Measurements from ENCODE around the gene KRT9. TPM values are rescaled to one million over a fixed set of nuclear protein-coding genes. Genes with fewer than 3 reads are reported as not detected.

Gene KRT9
- total and polyA plus RNA-seq, 9 donors, result 0.12 TPM; not detected in 8

- Histone ChIP-seq H3K4me1 (ENCODE audit: control insufficient read depth, insufficient read depth, low read length) (no peaks in the 10 kb centered on the region), H3K27ac (ENCODE audit: low read length) (no peak overlapping the region), H3K27me3 (ENCODE audit: control insufficient read depth, insufficient read depth, low read length) (peaks cover 4% of the 10 kb centered on the region), H3K9me3 (replicated peaks; ENCODE audit: control insufficient read depth, low read depth, low read length) (no peaks in the 10 kb centered on the region), H3K36me3 (ENCODE audit: control insufficient read depth, insufficient read depth, low read length) (no peaks in the 10 kb centered on the region), H3K4me3 (ENCODE audit: low read length) (no peak overlapping the region)
- WGBS (ENCODE audit: insufficient coverage), result 73% methylated on average over 1 of the region's 4 CpGs
- no peak for DNase-seq
These were observed 28.5 kb upstream of the KRT9 start for GRCh38 chr17:41600318-41600717.

GRCh38 chr17:41599680-41600079 is 27.8 kb upstream of the KRT9 start:
- H3K27me3 ChIP-seq (ENCODE audit: control insufficient read depth, insufficient read depth, low read length), result peaks cover 10% of the 10 kb centered on the region
- no peak for DNase-seq
- H3K4me1 ChIP-seq (ENCODE audit: control insufficient read depth, insufficient read depth, low read length), result no peaks in the 10 kb centered on the region
- no CpG with 5 or more reads among the region's 1 CpG for WGBS (ENCODE audit: insufficient coverage)
- H3K27ac ChIP-seq (ENCODE audit: low read length), result no peak overlapping the region
- H3K4me3 ChIP-seq (ENCODE audit: low read length), result no peak overlapping the region
- no peaks in the 10 kb centered on the region for H3K36me3 ChIP-seq (ENCODE audit: control insufficient read depth, insufficient read depth, low read length)
- no peaks in the 10 kb centered on the region for H3K9me3 ChIP-seq (replicated peaks; ENCODE audit: control insufficient read depth, low read depth, low read length)

- H3K27me3 ChIP-seq (ENCODE audit: control insufficient read depth, insufficient read depth, low read length), result peaks cover 11% of the 10 kb centered on the region
These were observed 23.7 kb upstream of the KRT9 start for GRCh38 chr17:41595585-41595984.

GRCh38 chr17:41594363-41594915 is 22.6 kb upstream of the KRT9 start:
- Histone ChIP-seq H3K9me3 (replicated peaks; ENCODE audit: control insufficient read depth, low read depth, low read length) (no peaks in the 10 kb centered on the region), H3K4me3 (ENCODE audit: low read length) (no peak overlapping the region), H3K36me3 (ENCODE audit: control insufficient read depth, insufficient read depth, low read length) (no peaks in the 10 kb centered on the region), H3K4me1 (ENCODE audit: control insufficient read depth, insufficient read depth, low read length) (peaks cover 6% of the 10 kb centered on the region), H3K27ac (ENCODE audit: low read length) (no peak overlapping the region), H3K27me3 (ENCODE audit: control insufficient read depth, insufficient read depth, low read length) (peaks cover 11% of the 10 kb centered on the region)
- WGBS (ENCODE audit: insufficient coverage), result 74% methylated on average over 3 of the region's 3 CpGs
- DNase-seq, result no peak

More at GRCh38 chr17:41595585-41595984, 23.7 kb upstream of the KRT9 start:
- 62% methylated on average over 5 of the region's 8 CpGs for WGBS (ENCODE audit: insufficient coverage)
- Histone ChIP-seq H3K4me3 (ENCODE audit: low read length) (no peak overlapping the region), H3K4me1 (ENCODE audit: control insufficient read depth, insufficient read depth, low read length) (peaks cover 6% of the 10 kb centered on the region), H3K9me3 (replicated peaks; ENCODE audit: control insufficient read depth, low read depth, low read length) (no peaks in the 10 kb centered on the region), H3K27ac (ENCODE audit: low read length) (no peak overlapping the region), H3K36me3 (ENCODE audit: control insufficient read depth, insufficient read depth, low read length) (no peaks in the 10 kb centered on the region)
- DNase-seq, result no peak

- DNase-seq, result no peak
- H3K4me3 ChIP-seq (ENCODE audit: low read length), result no peak overlapping the region
- peaks cover 6% of the 10 kb centered on the region for H3K4me1 ChIP-seq (ENCODE audit: control insufficient read depth, insufficient read depth, low read length)
- H3K36me3 ChIP-seq (ENCODE audit: control insufficient read depth, insufficient read depth, low read length), result no peaks in the 10 kb centered on the region
- no peak overlapping the region for H3K27ac ChIP-seq (ENCODE audit: low read length)
- WGBS (ENCODE audit: insufficient coverage), result 45% methylated on average over 2 of the region's 8 CpGs
- peaks cover 11% of the 10 kb centered on the region for H3K27me3 ChIP-seq (ENCODE audit: control insufficient read depth, insufficient read depth, low read length)
- no peaks in the 10 kb centered on the region for H3K9me3 ChIP-seq (replicated peaks; ENCODE audit: control insufficient read depth, low read depth, low read length)
These were observed 21.6 kb upstream of the KRT9 start for GRCh38 chr17:41593306-41593981.

- no peak for DNase-seq
- WGBS (ENCODE audit: insufficient coverage), result 75% methylated on average over 7 of the region's 12 CpGs
- H3K9me3 ChIP-seq (replicated peaks; ENCODE audit: control insufficient read depth, low read depth, low read length), result no peaks in the 10 kb centered on the region
- H3K4me1 ChIP-seq (ENCODE audit: control insufficient read depth, insufficient read depth, low read length), result peaks cover 6% of the 10 kb centered on the region
- peaks cover 11% of the 10 kb centered on the region for H3K27me3 ChIP-seq (ENCODE audit: control insufficient read depth, insufficient read depth, low read length)
- no peak overlapping the region for H3K4me3 ChIP-seq (ENCODE audit: low read length)
- no peak overlapping the region for H3K27ac ChIP-seq (ENCODE audit: low read length)
- no peaks in the 10 kb centered on the region for H3K36me3 ChIP-seq (ENCODE audit: control insufficient read depth, insufficient read depth, low read length)
These were observed 20.9 kb upstream of the KRT9 start for GRCh38 chr17:41592601-41593305.

- no peaks in the 10 kb centered on the region for H3K9me3 ChIP-seq (replicated peaks; ENCODE audit: control insufficient read depth, low read depth, low read length)
- peaks cover 6% of the 10 kb centered on the region for H3K4me1 ChIP-seq (ENCODE audit: control insufficient read depth, insufficient read depth, low read length)
- no peak overlapping the region for H3K4me3 ChIP-seq (ENCODE audit: low read length)
- H3K27me3 ChIP-seq (ENCODE audit: control insufficient read depth, insufficient read depth, low read length), result peaks cover 4% of the 10 kb centered on the region
- no peak for DNase-seq
- WGBS (ENCODE audit: insufficient coverage), result 60% methylated on average over 1 of the region's 3 CpGs
- no peaks in the 10 kb centered on the region for H3K36me3 ChIP-seq (ENCODE audit: control insufficient read depth, insufficient read depth, low read length)
- no peak overlapping the region for H3K27ac ChIP-seq (ENCODE audit: low read length)
These were observed 17.4 kb upstream of the KRT9 start for GRCh38 chr17:41589301-41589700.

- Histone ChIP-seq H3K27ac (ENCODE audit: low read length) (no peak overlapping the region), H3K9me3 (replicated peaks; ENCODE audit: control insufficient read depth, low read depth, low read length) (no peaks in the 10 kb centered on the region), H3K4me1 (ENCODE audit: control insufficient read depth, insufficient read depth, low read length) (peaks cover under 1% of the 10 kb centered on the region), H3K4me3 (ENCODE audit: low read length) (no peak overlapping the region), H3K27me3 (ENCODE audit: control insufficient read depth, insufficient read depth, low read length) (no peaks in the 10 kb centered on the region), H3K36me3 (ENCODE audit: control insufficient read depth, insufficient read depth, low read length) (no peaks in the 10 kb centered on the region)
- no peak for DNase-seq
- no CpG with 5 or more reads among the region's 8 CpGs for WGBS (ENCODE audit: insufficient coverage)
These were observed 16.4 kb upstream of the KRT9 start for GRCh38 chr17:41588126-41588810.

GRCh38 chr17:41586863-41587495 is 15.1 kb upstream of the KRT9 start, which contains the start of gene KRT14:
Gene KRT14, minus strand, starts transcription at chr17:41586895. Its CDS starts 61 bp downstream, at chr17:41586834.
- H3K27ac ChIP-seq (ENCODE audit: low read length), result no peak within 1 kb of the TSS
- no peaks in the 10 kb centered on the region for H3K4me1 ChIP-seq (ENCODE audit: control insufficient read depth, insufficient read depth, low read length)
- DNase-seq, result no peak
- no peaks in the 10 kb centered on the region for H3K9me3 ChIP-seq (replicated peaks; ENCODE audit: control insufficient read depth, low read depth, low read length)
- H3K27me3 ChIP-seq (ENCODE audit: control insufficient read depth, insufficient read depth, low read length), result no peaks in the 10 kb centered on the region
- no peak within 1 kb of the TSS for H3K4me3 ChIP-seq (ENCODE audit: low read length)
- 71% methylated on average over 6 of the region's 15 CpGs for WGBS (ENCODE audit: insufficient coverage)
- no peaks in the 10 kb centered on the region for H3K36me3 ChIP-seq (ENCODE audit: control insufficient read depth, insufficient read depth, low read length)
